Spinal cord (tissue), 10 donors: ENCODE measurements around the gene PPM1J. TPM values are rescaled to one million over a fixed set of nuclear protein-coding genes. Genes with fewer than 3 reads are reported as not detected.
A peak's percentile ranks its signal among the peaks of the same experiment; 100 is the strongest.

Source experiments
- DNase-seq, 6 donors: peaks; one replicate each; pipeline versions ENCODE4 v3.0.0 to v3.0.0-alpha.2; 2013 to 2015; ENCODE audit warnings: low spot score in 6 of 6, low read depth in 4 of 6
- H3K27ac ChIP-seq: one replicate; pipeline ENCODE4 v1.5.1; 2013; ENCODE audit warnings: low read depth, low read length, control low read depth
- H3K27me3 ChIP-seq: one replicate; pipeline ENCODE4 v1.6.1; 2013; ENCODE audit warnings: low read length; ENCODE audit not compliant: control insufficient read depth, insufficient read depth
- H3K36me3 ChIP-seq: one replicate; pipeline ENCODE4 v1.6.1; 2013; ENCODE audit warnings: low read length; ENCODE audit not compliant: control insufficient read depth, insufficient read depth
- H3K4me1 ChIP-seq: one replicate; pipeline ENCODE4 v1.6.1; 2013; ENCODE audit warnings: low read length; ENCODE audit not compliant: control insufficient read depth, insufficient read depth
- H3K4me3 ChIP-seq: one replicate; pipeline ENCODE4 v1.5.1; 2013; ENCODE audit warnings: low read depth, low read length, control low read depth
- H3K9me3 ChIP-seq: one replicate; pipeline ENCODE4 v1.6.1; 2013; ENCODE audit warnings: low read length; ENCODE audit not compliant: control insufficient read depth, insufficient read depth
- WGBS: methylation state at CpG from one replicate; pipeline ENCODE4 v1.1.5; 2013; ENCODE audit warnings: missing lambda C conversion rate; ENCODE audit not compliant: insufficient coverage; 5-methylcytosine and 5-hydroxymethylcytosine counted together
- polyA plus RNA-seq, 2 donors: library from polyadenylated mRNA; unstranded; fragments of 120-200 nt; gene quantifications; one replicate each; pipeline ENCODE4 v1.2.1, GENCODE V29; 2013; ENCODE audit not compliant: insufficient read length in 2 of 2
- total RNA-seq, 2 donors: library from RNA; depleted of rRNA in 1 of 2; stranded (reverse); fragments of 120-200 nt in 1 of 2; fragments of >200 nt in 1 of 2; gene quantifications; one replicate each; pipeline versions ENCODE4 v1.2.3 to v1.2.4, GENCODE V29; 2013 to 2014
- donor health status: healthy.

PPM1J gene
- total and polyA plus RNA-seq, 4 donors: 2.2 to 7.4 (median 5.5) TPM

DNA sequence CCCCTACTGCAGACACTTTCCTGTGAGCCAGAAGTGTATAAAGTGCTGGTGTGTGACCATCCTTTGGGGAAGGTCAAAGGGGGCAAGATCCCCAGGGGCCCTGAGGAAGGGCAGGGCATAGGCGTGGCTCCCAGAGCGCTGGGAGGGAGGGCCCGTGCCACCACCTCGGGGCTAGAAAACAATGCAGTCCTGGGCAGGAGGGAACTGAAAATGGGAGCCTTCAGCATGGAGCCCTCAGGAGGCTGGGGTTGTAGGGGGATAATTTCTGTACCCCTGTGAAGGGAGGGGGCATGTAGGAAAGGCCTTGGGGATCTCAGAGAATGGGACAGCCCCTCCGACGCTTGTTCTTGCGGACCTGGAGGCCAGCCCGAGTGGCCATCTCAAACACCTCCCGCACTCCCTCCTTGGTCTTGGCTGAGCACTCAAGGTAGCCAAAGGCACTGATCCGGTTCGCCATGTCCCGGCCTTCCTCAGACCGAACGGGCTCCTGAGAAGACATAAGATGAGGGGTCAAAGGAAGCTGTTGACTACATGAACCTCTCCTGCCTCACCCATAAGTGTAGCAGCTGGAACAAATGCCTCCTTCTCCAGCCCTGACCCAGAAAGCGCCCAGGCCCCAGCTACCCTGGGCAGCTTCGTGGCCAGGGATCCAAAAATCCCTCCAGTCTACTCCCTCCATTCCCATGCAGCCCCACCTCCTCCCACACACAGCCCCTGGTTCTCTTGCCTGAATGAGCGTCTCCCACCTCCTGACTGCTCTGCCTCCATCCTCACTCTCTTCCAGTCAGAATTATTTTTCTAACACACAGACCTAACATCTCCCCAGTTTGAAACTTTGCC lies 13.7 kb downstream of the PPM1J start:
- peaks cover 71% of the 10 kb centered on the region for H3K4me1 ChIP-seq
- H3K36me3 ChIP-seq: peaks cover 59% of the 10 kb centered on the region
- 77% methylated on average over 7 of the region's 17 CpGs for WGBS

DNA sequence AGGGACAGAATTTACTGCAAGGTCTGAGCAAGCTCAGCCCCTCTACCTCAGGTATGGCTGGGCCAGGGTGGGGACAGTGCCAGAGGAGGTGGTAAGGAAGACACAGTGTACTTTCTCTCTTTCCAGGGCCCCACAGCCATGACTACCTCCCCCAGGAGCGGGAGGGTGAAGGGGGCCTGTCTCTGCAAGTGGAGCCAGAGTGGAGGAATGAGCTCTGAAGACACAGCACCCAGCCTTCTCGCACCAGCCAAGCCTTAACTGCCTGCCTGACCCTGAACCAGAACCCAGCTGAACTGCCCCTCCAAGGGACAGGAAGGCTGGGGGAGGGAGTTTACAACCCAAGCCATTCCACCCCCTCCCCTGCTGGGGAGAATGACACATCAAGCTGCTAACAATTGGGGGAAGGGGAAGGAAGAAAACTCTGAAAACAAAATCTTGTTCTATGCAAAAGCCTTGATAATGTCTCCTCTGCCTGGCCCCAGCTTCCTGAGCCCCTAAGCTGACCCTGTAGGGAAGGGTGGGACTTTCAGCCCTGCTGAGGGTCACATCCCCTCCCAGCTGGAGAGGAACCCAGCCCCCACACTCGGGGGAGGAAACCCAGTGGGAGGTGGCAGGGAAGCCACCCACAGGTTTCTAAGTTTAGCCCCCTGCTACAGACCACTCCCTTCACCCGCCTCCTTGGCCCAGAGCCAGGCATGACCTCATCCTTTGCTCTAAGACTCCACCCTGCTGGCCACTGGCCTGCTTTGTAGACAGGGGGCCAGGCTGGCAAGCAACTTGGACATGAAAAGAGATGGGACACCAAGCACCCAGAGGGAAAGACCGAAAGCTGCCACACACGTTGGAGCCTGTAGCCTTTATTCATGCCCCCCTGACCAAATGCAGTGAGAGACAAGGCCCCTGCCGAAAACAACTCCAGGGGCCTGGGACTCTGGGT lies 14.6 kb downstream of the PPM1J start:
- peak overlapping the region; percentile 94 for H3K27ac ChIP-seq
- H3K9me3 ChIP-seq: no peaks in the 10 kb centered on the region
- no peak overlapping the region for H3K4me3 ChIP-seq
- H3K36me3 ChIP-seq: peaks cover 68% of the 10 kb centered on the region
- WGBS: 37% methylated on average over 4 of the region's 7 CpGs
- peaks cover 3% of the 10 kb centered on the region for H3K27me3 ChIP-seq
- H3K4me1 ChIP-seq: peaks cover 62% of the 10 kb centered on the region
- peak in 3 of 6 donors; percentile 68 to 94 (median 85) for DNase-seq

More for the DNA sequence above, 13.7 kb downstream of the PPM1J start:
- peak overlapping the region; percentile 94 for H3K27ac ChIP-seq
- peaks cover 4% of the 10 kb centered on the region for H3K27me3 ChIP-seq
- no peak for DNase-seq
- H3K4me3 ChIP-seq: no peak overlapping the region
- no peaks in the 10 kb centered on the region for H3K9me3 ChIP-seq

DNA sequence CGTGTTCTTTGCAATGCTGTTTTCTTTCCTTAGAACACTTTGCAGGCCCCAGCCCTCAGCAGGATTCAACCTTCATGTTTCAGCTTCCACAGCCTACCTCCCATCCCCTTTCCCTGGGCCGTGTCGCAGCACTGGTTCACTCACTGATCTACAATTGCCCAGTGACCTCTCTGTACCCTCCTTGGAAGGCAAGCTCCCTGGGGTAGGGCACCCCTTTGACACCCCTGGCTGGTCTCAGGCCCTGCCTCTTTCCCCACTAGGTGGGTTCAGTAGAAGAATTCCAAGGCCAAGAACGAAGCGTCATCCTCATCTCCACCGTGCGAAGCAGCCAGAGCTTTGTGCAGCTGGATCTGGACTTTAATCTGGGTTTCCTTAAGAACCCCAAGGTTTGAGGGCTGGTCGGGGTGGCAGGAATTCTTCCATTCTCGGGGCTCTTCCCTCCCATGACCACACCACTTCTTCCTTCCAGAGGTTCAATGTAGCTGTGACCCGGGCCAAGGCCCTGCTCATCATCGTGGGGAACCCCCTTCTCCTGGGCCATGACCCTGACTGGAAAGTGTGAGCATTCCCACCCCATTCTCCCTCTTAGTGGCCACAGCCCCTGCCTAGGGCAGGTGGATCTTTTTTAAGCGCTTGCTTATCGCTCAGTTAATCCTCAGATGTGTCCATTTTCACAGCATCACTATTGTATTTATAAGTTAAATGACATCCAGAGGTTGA lies 15.5 kb downstream of the PPM1J start:
- H3K27ac ChIP-seq: peak overlapping the region; percentile 94
- no peaks in the 10 kb centered on the region for H3K9me3 ChIP-seq
- H3K27me3 ChIP-seq: no peaks in the 10 kb centered on the region
- peaks cover 78% of the 10 kb centered on the region for H3K36me3 ChIP-seq
- no peak overlapping the region for H3K4me3 ChIP-seq
- peaks cover 52% of the 10 kb centered on the region for H3K4me1 ChIP-seq
- no peak for DNase-seq
- WGBS: 89% methylated on average over 11 of the region's 13 CpGs

DNA sequence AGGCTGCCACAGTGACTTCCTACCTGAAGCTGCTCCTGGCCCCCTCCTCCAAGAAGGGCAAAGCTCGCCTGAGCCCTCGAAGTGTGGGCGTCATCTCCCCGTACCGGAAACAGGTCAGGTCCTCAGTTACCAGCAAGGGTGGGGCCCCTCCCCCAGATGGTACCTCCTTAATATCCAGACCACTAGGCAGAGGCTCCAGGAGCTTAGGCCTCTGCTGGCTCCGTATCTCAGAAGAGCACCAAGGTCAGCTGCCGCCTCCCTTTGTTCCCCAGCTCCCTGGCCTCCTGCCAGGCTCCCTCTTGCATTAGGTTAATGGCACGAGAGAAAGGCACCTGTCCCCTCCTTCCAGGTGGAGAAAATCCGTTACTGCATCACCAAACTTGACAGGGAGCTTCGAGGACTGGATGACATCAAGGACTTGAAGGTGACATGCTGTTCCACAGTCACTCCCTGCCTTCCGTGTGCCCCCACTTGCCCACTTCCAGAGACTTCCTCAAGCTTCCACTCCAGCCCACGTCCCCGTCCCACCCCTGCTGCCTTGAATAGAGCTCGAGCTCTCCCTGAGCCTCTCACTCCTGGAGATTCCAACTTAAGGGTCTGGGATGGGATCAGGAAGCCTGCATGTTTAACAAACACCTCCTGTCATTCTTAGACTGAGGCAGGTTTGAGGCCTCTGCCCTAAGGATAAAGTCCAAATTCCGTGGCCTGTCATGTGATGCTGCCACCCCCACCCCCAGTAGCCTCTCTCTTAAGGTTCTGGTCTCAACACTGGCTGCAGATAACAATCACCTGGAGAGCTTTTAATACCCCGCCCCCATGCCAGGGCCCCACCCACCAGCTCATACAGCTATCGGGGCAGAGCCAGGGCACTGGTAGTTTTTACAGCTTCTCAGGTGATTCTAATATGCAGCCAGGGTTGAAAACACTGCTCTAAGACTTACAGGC lies 16.5 kb downstream of the PPM1J start:
- Histone ChIP-seq H3K36me3 (peaks cover 87% of the 10 kb centered on the region), H3K27me3 (no peaks in the 10 kb centered on the region), H3K4me1 (peaks cover 43% of the 10 kb centered on the region), H3K4me3 (no peak overlapping the region), H3K27ac (no peak overlapping the region), H3K9me3 (no peaks in the 10 kb centered on the region)
- WGBS: 80% methylated on average over 14 of the region's 17 CpGs
- no peak for DNase-seq

DNA sequence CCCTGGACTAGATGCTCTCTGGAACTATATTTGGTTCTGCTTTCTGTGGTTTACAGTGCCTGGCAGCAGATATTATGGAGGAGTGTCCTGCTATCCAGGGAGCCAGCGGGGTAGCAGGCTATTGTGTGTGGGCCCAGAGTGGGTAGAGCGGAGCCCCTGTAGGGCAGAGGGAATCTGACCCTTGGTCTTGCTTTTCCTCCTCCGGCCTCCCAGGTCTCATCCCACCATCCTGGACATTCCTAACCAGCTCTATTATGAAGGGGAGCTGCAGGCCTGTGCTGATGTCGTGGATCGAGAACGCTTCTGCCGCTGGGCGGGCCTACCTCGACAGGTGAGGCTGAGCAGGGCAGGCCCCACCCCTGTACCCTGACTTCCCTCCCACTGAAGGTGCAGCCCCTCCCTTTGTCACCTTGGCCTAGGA lies 17.3 kb downstream of the PPM1J start:
- H3K36me3 ChIP-seq: peaks cover 92% of the 10 kb centered on the region
- no peak overlapping the region for H3K27ac ChIP-seq
- peaks cover 35% of the 10 kb centered on the region for H3K4me1 ChIP-seq
- no peak overlapping the region for H3K4me3 ChIP-seq
- DNase-seq: no peak
- H3K9me3 ChIP-seq: no peaks in the 10 kb centered on the region
- 83% methylated on average over 3 of the region's 9 CpGs for WGBS
- no peaks in the 10 kb centered on the region for H3K27me3 ChIP-seq

DNA sequence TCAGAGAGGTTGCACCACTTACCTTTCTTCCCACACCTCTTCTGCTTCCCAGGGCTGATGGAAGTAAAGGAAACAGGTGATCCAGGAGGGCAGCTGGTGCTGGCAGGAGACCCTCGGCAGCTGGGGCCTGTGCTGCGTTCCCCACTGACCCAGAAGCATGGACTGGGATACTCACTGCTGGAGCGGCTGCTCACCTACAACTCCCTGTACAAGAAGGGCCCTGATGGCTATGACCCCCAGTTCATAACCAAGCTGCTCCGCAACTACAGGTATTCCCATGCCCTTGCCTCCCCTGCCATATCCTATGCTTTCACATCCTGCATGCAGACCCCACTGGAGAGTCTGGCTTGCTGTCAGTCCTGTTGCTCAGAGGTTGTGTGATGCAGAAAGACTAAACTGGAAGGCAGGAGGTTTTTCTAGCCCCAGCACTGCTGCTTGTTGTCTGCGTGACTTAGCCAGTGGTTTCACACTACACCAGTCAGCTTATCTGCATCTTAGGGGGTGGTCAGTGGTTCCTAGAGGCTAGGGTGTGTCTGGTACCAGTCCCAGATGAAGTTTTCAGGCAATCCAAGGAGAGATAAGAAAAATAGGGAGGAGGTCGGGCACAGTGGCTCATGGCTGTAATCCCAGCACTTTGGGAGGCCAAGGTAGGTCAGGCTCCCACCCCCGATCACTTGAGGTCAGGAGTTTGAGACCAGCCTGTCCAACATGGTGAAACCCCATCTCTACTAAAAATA lies 18.4 kb downstream of the PPM1J start:
- no peaks in the 10 kb centered on the region for H3K27me3 ChIP-seq

DNA sequence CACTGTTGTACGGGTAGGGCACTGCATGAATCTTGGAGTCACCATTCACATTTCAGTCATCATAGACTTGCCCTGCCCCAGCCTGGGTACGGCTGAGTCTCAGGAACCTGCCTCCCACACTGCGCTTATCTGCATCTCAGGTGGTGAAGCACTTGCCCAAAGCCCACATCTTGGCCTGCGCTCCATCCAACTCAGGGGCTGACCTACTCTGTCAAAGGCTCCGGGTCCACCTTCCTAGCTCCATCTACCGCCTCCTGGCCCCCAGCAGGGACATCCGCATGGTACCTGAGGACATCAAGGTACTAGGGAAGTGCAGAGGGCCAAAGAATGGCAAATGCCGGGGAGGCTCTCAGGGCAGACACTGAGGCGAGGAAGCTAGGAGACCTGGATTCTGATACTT lies 19.9 kb downstream of the PPM1J start:
- Histone ChIP-seq H3K9me3 (no peaks in the 10 kb centered on the region), H3K4me3 (no peak overlapping the region), H3K36me3 (peaks cover 83% of the 10 kb centered on the region), H3K27ac (no peak overlapping the region), H3K27me3 (no peaks in the 10 kb centered on the region), H3K4me1 (peaks cover 10% of the 10 kb centered on the region)
- WGBS: 98% methylated on average over 9 of the region's 9 CpGs
- DNase-seq: no peak

More for the DNA sequence above, 18.4 kb downstream of the PPM1J start:
- H3K4me1 ChIP-seq: peaks cover 25% of the 10 kb centered on the region
- DNase-seq: no peak
- no peaks in the 10 kb centered on the region for H3K9me3 ChIP-seq
- peaks cover 92% of the 10 kb centered on the region for H3K36me3 ChIP-seq
- H3K4me3 ChIP-seq: no peak overlapping the region
- no peak overlapping the region for H3K27ac ChIP-seq
- WGBS: 93% methylated on average over 5 of the region's 7 CpGs

DNA sequence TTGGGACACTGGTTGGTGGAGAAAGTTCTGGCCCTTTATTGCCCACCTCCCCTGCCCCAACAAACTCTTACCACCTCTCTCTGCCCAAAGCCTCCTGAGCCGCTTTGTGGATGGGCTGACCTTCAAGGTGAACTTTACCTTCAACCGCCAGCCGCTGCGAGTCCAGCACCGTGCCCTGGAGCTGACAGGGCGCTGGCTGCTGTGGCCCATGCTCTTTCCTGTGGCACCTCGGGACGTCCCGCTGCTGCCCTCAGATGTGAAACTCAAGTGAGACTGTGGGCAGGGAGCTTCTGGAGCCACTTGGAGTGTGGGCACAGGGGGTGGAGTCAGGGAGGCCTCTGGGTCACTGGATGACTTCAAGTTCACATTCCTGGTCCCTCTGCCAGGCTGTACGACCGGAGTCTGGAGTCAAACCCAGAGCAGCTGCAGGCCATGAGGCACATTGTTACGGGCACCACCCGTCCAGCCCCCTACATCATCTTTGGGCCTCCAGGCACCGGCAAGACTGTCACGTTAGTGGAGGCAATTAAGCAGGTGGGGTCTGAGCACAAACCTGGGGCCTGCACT lies 20.7 kb downstream of the PPM1J start:
- Histone ChIP-seq H3K4me3 (no peak overlapping the region), H3K27me3 (no peaks in the 10 kb centered on the region), H3K9me3 (no peaks in the 10 kb centered on the region), H3K36me3 (peaks cover 84% of the 10 kb centered on the region), H3K4me1 (peaks cover 2% of the 10 kb centered on the region), H3K27ac (no peak overlapping the region)
- no peak for DNase-seq
- 94% methylated on average over 15 of the region's 15 CpGs for WGBS
